Panc1 (cell line): ENCODE data around the gene DRAM1. TPM values are rescaled to one million over a fixed set of nuclear protein-coding genes. Genes with fewer than 3 reads are reported as not detected.

Source experiments
- ATAC-seq: fragments of 200-7000 bp; cut with Tn5 transposase; 2 replicates; pipeline ENCODE4 v1.9.1; 2020; ENCODE audit warnings: mild to moderate bottlenecking, moderate library complexity
- BruUV-seq: library from RNA; stranded (reverse); fragments of 400-500 nt; replicated peaks from 2 replicates; lab custom pipeline; 2021; lab: Mats Ljungman, UMichigan
- CTCF ChIA-PET: fragments of 300-600 bp; sonication (Branson Sonifier 250); formaldehyde crosslinking; loops from one replicate; lab custom pipeline; 2022; ENCODE audit warnings: antibody characterized with exemption; lab: Charles Lee
- POLR2A ChIA-PET: fragments of 300-600 bp; sonication (Branson Sonifier 250); formaldehyde crosslinking; loops from one replicate; lab custom pipeline; 2022; ENCODE audit warnings: antibody characterized with exemption; lab: Charles Lee
- DNase-seq: peaks from one replicate; pipeline ENCODE4 v3.0.0-alpha.2; 2010; ENCODE audit warnings: low read depth, low spot score
- H3K27ac ChIP-seq: 2 replicates; pipeline ENCODE4 v1.5.1; 2011; ENCODE audit warnings: mild to moderate bottlenecking, low read length, inconsistent platforms
- H3K27me3 ChIP-seq: fragments of 200-500 bp; sonication (Bioruptor generic); 2 replicates; pipeline ENCODE4 v1.6.0; 2014; ENCODE audit warnings: low read length, inconsistent platforms; ENCODE audit not compliant: control insufficient read depth, insufficient read depth
- H3K36me3 ChIP-seq: fragments of 200-500 bp; sonication (Bioruptor generic); 2 replicates; pipeline ENCODE4 v1.5.1; 2014; ENCODE audit warnings: inconsistent platforms, mild to moderate bottlenecking, low read length, moderate library complexity; ENCODE audit not compliant: control insufficient read depth, insufficient read depth
- H3K4me1 ChIP-seq: 2 replicates; pipeline ENCODE4 v1.5.1; 2011; ENCODE audit warnings: inconsistent platforms, mild to moderate bottlenecking, low read length, moderate library complexity; ENCODE audit not compliant: control insufficient read depth, insufficient read depth
- H3K4me3 ChIP-seq, 2 experiments: 2 replicates each; pipeline ENCODE4 v1.5.1; 2011 to 2012; ENCODE audit warnings: low read depth in 2 of 2, low read length in 2 of 2, mild to moderate bottlenecking in 2 of 2, inconsistent platforms in 1 of 2, moderate library complexity in 1 of 2
- H3K9me3 ChIP-seq: fragments of 200-500 bp; sonication (Bioruptor generic); 2 replicates; pipeline ENCODE4 v1.5.1; 2014; ENCODE audit warnings: low read depth, mild to moderate bottlenecking, inconsistent platforms, low read length, moderate library complexity; ENCODE audit not compliant: control insufficient read depth, insufficient read depth
- CTCF ChIP-seq: fragments of 450-650 bp; IDR thresholded peaks from 2 replicates; pipeline ENCODE4 v1.5.1; 2017; ENCODE audit warnings: mild to moderate bottlenecking
- POLR2AphosphoS5 ChIP-seq: IDR thresholded peaks from 2 replicates; pipeline ENCODE4 v1.6.1; 2012; ENCODE audit warnings: mild to moderate bottlenecking, low read depth, low read length, moderate library complexity
- REST ChIP-seq, 2 experiments: IDR thresholded peaks; 2 replicates each; pipeline ENCODE4 v1.6.1; 2011 to 2012; ENCODE audit warnings: low read depth in 2 of 2, control low read depth in 1 of 2, low read length in 1 of 2, mild to moderate bottlenecking in 1 of 2, moderate library complexity in 1 of 2; ENCODE audit not compliant: insufficient read depth in 1 of 2
- SIN3A ChIP-seq: IDR thresholded peaks from 2 replicates; pipeline ENCODE4 v1.6.1; 2012; ENCODE audit warnings: low read depth, mild to moderate bottlenecking, low read length, moderate library complexity, borderline replicate concordance; ENCODE audit not compliant: insufficient read depth
- TCF7L2 ChIP-seq: IDR thresholded peaks from 2 replicates; pipeline ENCODE4 v1.6.1; 2011; ENCODE audit warnings: mild to moderate bottlenecking, low read depth, low read length, inconsistent platforms
- in situ Hi-C: cut with HindIII; loops from 2 replicates; pipeline ENCODE4 v1.10.0; 2016; ENCODE audit warnings: low sequenced_read_pairs, low pct_unique_long_range_greater_than_20kb
- intact Hi-C: fragments of 100-400 bp; cut with micrococcal nuclease; formaldehyde crosslinking; loops from one replicate; pipeline ENCODE4 v1.10.0; 2022; ENCODE audit not compliant: unreplicated experiment
- total RNA-seq: library from RNA; stranded (reverse); gene quantifications from one replicate; pipeline ENCODE4 v1.2.1, GENCODE V29; 2021; ENCODE audit not compliant: unreplicated experiment

Gene DRAM1
- total RNA-seq, 1 experiment from 2014 or later, result 19.2 TPM

- Histone ChIP-seq H3K36me3 (no peaks in the 10 kb centered on the region), H3K4me1 (no peaks in the 10 kb centered on the region), H3K27me3 (no peaks in the 10 kb centered on the region), H3K9me3 (no peaks in the 10 kb centered on the region), H3K4me3 (no peak overlapping the region), H3K27ac (no peak overlapping the region)
- in situ Hi-C loops, result no loop called here
- ChIA-PET POLR2A (no interaction called here), CTCF (no interaction called here)
- intact Hi-C loops, result no loop called here
- no TSS peak for BruUV-seq
- no peak for ATAC-seq
- TF ChIP-seq REST (IDR thresholded peaks at IDR 0.05; ENCODE audit: insufficient read depth in 1 of 2, low read depth in 2 of 2, low read length in 1 of 2), result no peak
- TF ChIP-seq TCF7L2, result no peak
- no peak for TF ChIP-seq POLR2AphosphoS5
- TF ChIP-seq SIN3A, result no peak
- no peak for TF ChIP-seq CTCF
- no peak for DNase-seq
These were observed 51.2 kb downstream of the DRAM1 start for GRCh38 chr12:101928556-101928955.

GRCh38 chr12:101929365-101930041, 52.1 kb downstream of the DRAM1 start:
- no peaks in the 10 kb centered on the region for H3K36me3 ChIP-seq
- H3K27ac ChIP-seq, result no peak overlapping the region
- ChIA-PET POLR2A (no interaction called here), CTCF (no interaction called here)
- in situ Hi-C loops, result no loop called here
- ATAC-seq (no peak), DNase-seq (no peak)
- no peaks in the 10 kb centered on the region for H3K27me3 ChIP-seq
- TF ChIP-seq POLR2AphosphoS5 (no peak), REST (IDR thresholded peaks at IDR 0.05; ENCODE audit: insufficient read depth in 1 of 2, low read depth in 2 of 2, low read length in 1 of 2) (no peak)
- no peak overlapping the region for H3K4me3 ChIP-seq
- no TSS peak for BruUV-seq
- no peaks in the 10 kb centered on the region for H3K4me1 ChIP-seq
- no peaks in the 10 kb centered on the region for H3K9me3 ChIP-seq
- intact Hi-C loops, result no loop called here
